Stimulated activated CD8-positive, alpha-beta memory T cell treated with anti-CD3 and anti-CD28 coated beads, Interleukin-12 subunit alpha, Interleukin-12 subunit beta, amount 100 ng/mL, for 24 hours (primary cell): Measurements from ENCODE around the gene PCDH12.
"Not testable (repeated sequence)": the region's sequence is repeated elsewhere in the genome, so short reads cannot be mapped to it uniquely, and the experiment has no call there.

Experiments used
- DNase-seq: peaks from one replicate; pipeline ENCODE4 v3.0.0-alpha.2; 2020; ENCODE audit errors: extremely low read depth

Gene PCDH12

GRCh38 chr5:141940695-141941271, 17.2 kb downstream of the PCDH12 start:
- DNase-seq = no peak

GRCh38 chr5:141935538-141935937, 22.5 kb downstream of the PCDH12 start:
- no peak for DNase-seq

- no peak for DNase-seq
Observed at GRCh38 chr5:141934099-141934844, 23.7 kb downstream of the PCDH12 start.

GRCh38 chr5:141933151-141933550, 24.9 kb downstream of the PCDH12 start:
- no peak for DNase-seq

- no peak for DNase-seq
Observed at GRCh38 chr5:141931694-141932093, 26.3 kb downstream of the PCDH12 start.

- DNase-seq = no peak
Observed at GRCh38 chr5:141929398-141930058, 28.5 kb downstream of the PCDH12 start.

GRCh38 chr5:141928051-141928450, 30.0 kb downstream of the PCDH12 start:
- no peak for DNase-seq

GRCh38 chr5:141926434-141926833, 31.6 kb downstream of the PCDH12 start:
- DNase-seq = no peak

GRCh38 chr5:141923448-141924313, 34.3 kb downstream of the PCDH12 start, which contains the start of gene DELE1:
Gene DELE1, plus strand, starts transcription at chr5:141923871. Its CDS starts 71 bp downstream, at chr5:141923942.
- peak; percentile 93 for DNase-seq

- DNase-seq = not testable (repeated sequence)
Observed at GRCh38 chr5:141922827-141923447, 35.1 kb downstream of the PCDH12 start.

- no peak for DNase-seq
Observed at GRCh38 chr5:141920771-141921170, 37.2 kb downstream of the PCDH12 start.

- DNase-seq = no peak
Observed at GRCh38 chr5:141919218-141920119, 38.5 kb downstream of the PCDH12 start.

GRCh38 chr5:141917760-141918159, 40.2 kb downstream of the PCDH12 start:
- DNase-seq = no peak

- DNase-seq = no peak
Observed at GRCh38 chr5:141916522-141916921, 41.5 kb downstream of the PCDH12 start.

GRCh38 chr5:141915881-141916336, 42.1 kb downstream of the PCDH12 start:
- DNase-seq = no peak

- no peak for DNase-seq
Observed at GRCh38 chr5:141914797-141915196, 43.2 kb downstream of the PCDH12 start.

GRCh38 chr5:141914199-141914743, 43.7 kb downstream of the PCDH12 start:
- DNase-seq = no peak

GRCh38 chr5:141913560-141914198, 44.3 kb downstream of the PCDH12 start:
- DNase-seq = no peak

- no peak for DNase-seq
Observed at GRCh38 chr5:141910271-141910673, 47.7 kb downstream of the PCDH12 start.
